CD14-positive monocyte (primary cell): ENCODE data around the gene C16orf95. TPM values are rescaled to one million over a fixed set of nuclear protein-coding genes. Genes with fewer than 3 reads are reported as not detected.

Experiments
- DNase-seq, 3 donors: peaks; one replicate each; pipeline ENCODE4 v3.0.0-alpha.2; 2011 to 2022
- H2AFZ ChIP-seq: 2 replicates; pipeline ENCODE4 v1.6.0; 2012; ENCODE audit warnings: mild to moderate bottlenecking, low read depth, low read length, inconsistent platforms; ENCODE audit not compliant: insufficient read depth, poor library complexity, severe bottlenecking
- H3K27ac ChIP-seq, 2 donors: 1 replicate in 1 of 2; 2 replicates in 1 of 2; pipeline ENCODE4 v1.5.1; 2012 to 2013; ENCODE audit warnings: low read length in 2 of 2, control low read depth in 1 of 2, inconsistent platforms in 1 of 2, low read depth in 1 of 2, mild to moderate bottlenecking in 1 of 2
- H3K27me3 ChIP-seq, 2 donors: one replicate each; pipeline versions ENCODE4 v1.6.0 to v1.6.1; 2011 to 2013; ENCODE audit warnings: low read length in 2 of 2; ENCODE audit not compliant: control insufficient read depth in 2 of 2, insufficient read depth in 2 of 2
- H3K36me3 ChIP-seq, 2 donors: replicated peaks in 1 of 2; 1 replicate in 1 of 2; 2 replicates in 1 of 2; pipeline versions ENCODE4 v1.5.1 to v1.6.1; 2012 to 2013; ENCODE audit warnings: low read length in 2 of 2, control low read depth in 1 of 2, inconsistent platforms in 1 of 2, mild to moderate bottlenecking in 1 of 2; ENCODE audit not compliant: insufficient read depth in 2 of 2, control insufficient read depth in 1 of 2
- H3K4me1 ChIP-seq, 2 donors: 1 replicate in 1 of 2; 2 replicates in 1 of 2; pipeline versions ENCODE4 v1.5.1 to v1.6.1; 2012 to 2013; ENCODE audit warnings: low read length in 2 of 2, control low read depth in 1 of 2, inconsistent platforms in 1 of 2, mild to moderate bottlenecking in 1 of 2, moderate library complexity in 1 of 2; ENCODE audit not compliant: insufficient read depth in 2 of 2, control insufficient read depth in 1 of 2
- H3K4me2 ChIP-seq: replicated peaks from 2 replicates; pipeline ENCODE3; 2012; ENCODE audit warnings: low read length, moderate library complexity, mild to moderate bottlenecking; ENCODE audit not compliant: poor library complexity, severe bottlenecking; ENCODE audit errors: extremely low read depth
- H3K4me3 ChIP-seq, 3 experiments: fragments of 200-600 bp in 1 of 3; sonication (generic) in 1 of 3; replicated peaks in 1 of 3; 1 replicate in 2 of 3; 2 replicates in 1 of 3; pipeline ENCODE4 v1.5.1; 2011 to 2013; ENCODE audit warnings: low read length in 3 of 3, mild to moderate bottlenecking in 3 of 3, control low read depth in 2 of 3, low read depth in 2 of 3, inconsistent platforms in 1 of 3, moderate library complexity in 1 of 3
- H3K79me2 ChIP-seq: 2 replicates; pipeline ENCODE4 v1.6.0; 2012; ENCODE audit warnings: mild to moderate bottlenecking, control low read depth, inconsistent platforms, low read length, moderate library complexity; ENCODE audit not compliant: insufficient read depth
- H3K9ac ChIP-seq: 2 replicates; pipeline ENCODE4 v1.6.0; 2017; ENCODE audit warnings: low read length, mild to moderate bottlenecking; ENCODE audit not compliant: insufficient read depth, poor library complexity, severe bottlenecking
- H3K9me3 ChIP-seq, 2 donors: replicated peaks in 1 of 2; 1 replicate in 1 of 2; 2 replicates in 1 of 2; pipeline versions ENCODE4 v1.5.1 to v1.6.1; 2012 to 2013; ENCODE audit warnings: low read length in 2 of 2, control low read depth in 1 of 2; ENCODE audit not compliant: control insufficient read depth in 1 of 2, insufficient read depth in 1 of 2
- H4K20me1 ChIP-seq: 2 replicates; pipeline ENCODE4 v1.6.0; 2012; ENCODE audit warnings: mild to moderate bottlenecking, low read length, control low read depth, moderate library complexity; ENCODE audit not compliant: insufficient read depth
- H3K27ac Mint-ChIP-seq, 7 donors: one replicate each; pipeline ENCODE4 v1.8.0; 2020; ENCODE audit warnings: mild to moderate bottlenecking in 7 of 7, mixed read lengths in 7 of 7, moderate library complexity in 6 of 7, inconsistent platforms in 2 of 7
- H3K27me3 Mint-ChIP-seq, 3 donors: one replicate each; pipeline ENCODE4 v1.8.0; 2021 to 2022; ENCODE audit warnings: low read depth in 3 of 3, mild to moderate bottlenecking in 3 of 3, mixed read lengths in 3 of 3, moderate library complexity in 3 of 3, inconsistent platforms in 1 of 3
- H3K36me3 Mint-ChIP-seq, 2 donors: one replicate each; pipeline ENCODE4 v1.8.0; 2020; ENCODE audit warnings: mixed read lengths in 2 of 2, inconsistent platforms in 1 of 2, mild to moderate bottlenecking in 1 of 2
- H3K4me1 Mint-ChIP-seq: one replicate; pipeline ENCODE4 v1.8.0; 2020; ENCODE audit warnings: mild to moderate bottlenecking, mixed read lengths
- H3K4me3 Mint-ChIP-seq, 2 donors: one replicate each; pipeline ENCODE4 v1.8.0; 2020; ENCODE audit warnings: mild to moderate bottlenecking in 2 of 2, mixed read lengths in 2 of 2, moderate library complexity in 1 of 2
- H3K9me3 Mint-ChIP-seq, 7 donors: one replicate each; pipeline ENCODE4 v1.8.0; 2020 to 2022; ENCODE audit warnings: mixed read lengths in 7 of 7, mild to moderate bottlenecking in 6 of 7, moderate library complexity in 6 of 7, inconsistent platforms in 2 of 7
- CTCF ChIP-seq: fragments of 200-600 bp; IDR thresholded peaks from one replicate; pipeline ENCODE4 v1.8.0; 2022; ENCODE audit warnings: antibody characterized with exemption, mild to moderate bottlenecking
- WGBS: methylation state at CpG from one replicate; pipeline ENCODE4 v1.1.5; 2013; ENCODE audit warnings: missing lambda C conversion rate; ENCODE audit not compliant: insufficient coverage; 5-methylcytosine and 5-hydroxymethylcytosine counted together
- intact Hi-C, 2 donors: fragments of 100-400 bp; cut with micrococcal nuclease; formaldehyde crosslinking; loops; one replicate each; pipeline versions ENCODE4 v1.15.0 to v1.15.1; 2023
- polyA plus RNA-seq, 3 donors: library from polyadenylated mRNA; depleted of rRNA in 1 of 3; unstranded in 2 of 3; stranded (reverse) in 1 of 3; fragments of 300-500 nt in 2 of 3; fragments of >200 nt in 1 of 3; fragmentation: Illumina TruSeq in 2 of 3; gene quantifications; 1 replicate in 2 of 3; 2 replicates in 1 of 3; pipeline ENCODE4 v1.2.3, GENCODE V29; 2012 to 2021

C16orf95 gene
- polyA plus RNA-seq, 3 donors, result 0.89 to 1.9 (median 1.7) TPM

- H3K27me3 ChIP-seq, result peaks cover 0 to 4% of the 10 kb centered on the region in 2 donors
- no peak overlapping the region for H3K4me3 ChIP-seq
- H3K79me2 ChIP-seq, result no peaks in the 10 kb centered on the region
- no peak overlapping the region for H3K9ac ChIP-seq
- H4K20me1 ChIP-seq, result no peaks in the 10 kb centered on the region
- WGBS, result 96% methylated on average over 38 of the region's 41 CpGs
- peaks cover 44 to 45% of the 10 kb centered on the region in 2 donors for H3K36me3 Mint-ChIP-seq
- H3K36me3 ChIP-seq, result peaks cover 4 to 22% of the 10 kb centered on the region in 2 donors
- H3K4me3 Mint-ChIP-seq, result no peak overlapping the region
- no peak for TF ChIP-seq CTCF
- H3K9me3 Mint-ChIP-seq, result peaks cover 0 to 2% (median 0%) of the 10 kb centered on the region in 7 donors
- intact Hi-C loops, result no loop called here
- H3K9me3 ChIP-seq, result no peaks in the 10 kb centered on the region
- H2AFZ ChIP-seq, result no peak overlapping the region
- no peak overlapping the region for H3K27ac ChIP-seq
- H3K4me2 ChIP-seq, result no peak overlapping the region
- H3K4me1 ChIP-seq, result peaks cover 0 to 4% of the 10 kb centered on the region in 2 donors
- H3K27me3 Mint-ChIP-seq, result peaks cover 9 to 19% (median 11%) of the 10 kb centered on the region in 3 donors
- peak overlapping the region in 1 of 7 donors; percentile 54 for H3K27ac Mint-ChIP-seq
- peaks cover 9% of the 10 kb centered on the region for H3K4me1 Mint-ChIP-seq
- no peak for DNase-seq
Measured at GRCh38 chr16:87333581-87334331, 16.6 kb upstream of the C16orf95 start.

- Histone ChIP-seq H3K9me3 (no peaks in the 10 kb centered on the region), H3K4me2 (no peak overlapping the region), H3K9ac (no peak overlapping the region), H2AFZ (no peak overlapping the region), H3K4me3 (no peak overlapping the region), H3K27me3 (peaks cover 0 to 4% of the 10 kb centered on the region in 2 donors), H3K36me3 (peaks cover 4 to 23% of the 10 kb centered on the region in 2 donors), H4K20me1 (no peaks in the 10 kb centered on the region), H3K79me2 (no peaks in the 10 kb centered on the region), H3K4me1 (peaks cover 0 to 4% of the 10 kb centered on the region in 2 donors), H3K27ac (no peak overlapping the region)
- Mint-ChIP-seq H3K9me3 (no peaks in the 10 kb centered on the region), H3K27me3 (peaks cover 10 to 16% (median 10%) of the 10 kb centered on the region in 3 donors), H3K27ac (no peak overlapping the region), H3K4me1 (peaks cover 9% of the 10 kb centered on the region), H3K36me3 (peaks cover 41 to 42% of the 10 kb centered on the region in 2 donors), H3K4me3 (no peak overlapping the region)
- no peak for DNase-seq
- TF ChIP-seq CTCF, result no peak
- intact Hi-C loops, result no loop called here
- WGBS, result 95% methylated on average over 10 of the region's 15 CpGs
Measured at GRCh38 chr16:87333101-87333500, 15.9 kb upstream of the C16orf95 start.
